CD4-positive, alpha-beta T cell (primary cell): ENCODE measurements around the gene YARS1. TPM values are rescaled to one million over a fixed set of nuclear protein-coding genes. Genes with fewer than 3 reads are reported as not detected.

Experiments used
- ATAC-seq: fragments of 200-7000 bp; cut with Tn5 transposase; one replicate; pipeline ENCODE4 v1.10.0; 2022; ENCODE audit warnings: mild to moderate bottlenecking; ENCODE audit not compliant: poor library complexity
- CTCF ChIA-PET: fragments of 350-600 bp; sonication (Branson Sonifier 250); formaldehyde crosslinking; loops from one replicate; lab custom pipeline; 2021; ENCODE audit warnings: antibody characterized with exemption, inconsistent platforms; lab: Charles Lee
- POLR2A ChIA-PET: fragments of 350-600 bp; sonication (Branson Sonifier 250); formaldehyde crosslinking; loops from one replicate; lab custom pipeline; 2021; ENCODE audit warnings: antibody characterized with exemption, inconsistent platforms; lab: Charles Lee
- DNase-seq, 14 experiments: peaks; one replicate each; pipeline ENCODE4 v3.0.0-alpha.2; 2013 to 2020; ENCODE audit warnings: mixed read lengths in 2 of 14
- H3K27ac ChIP-seq, 2 donors: one replicate each; pipeline versions ENCODE4 v1.5.1 to v1.7.0; 2013; ENCODE audit warnings: low read length in 2 of 2, low read depth in 1 of 2, mild to moderate bottlenecking in 1 of 2
- H3K27me3 ChIP-seq, 2 experiments: 1 replicate in 1 of 2; 2 replicates in 1 of 2; pipeline versions ENCODE4 v1.6.1 to v1.7.0; 2013; ENCODE audit warnings: low read length in 2 of 2, control low read depth in 1 of 2, mild to moderate bottlenecking in 1 of 2, moderate library complexity in 1 of 2; ENCODE audit not compliant: insufficient read depth in 2 of 2, control insufficient read depth in 1 of 2
- H3K36me3 ChIP-seq: one replicate; pipeline ENCODE4 v1.6.1; 2013; ENCODE audit warnings: low read length, control low read depth; ENCODE audit not compliant: insufficient read depth
- H3K4me1 ChIP-seq: one replicate; pipeline ENCODE4 v1.6.1; 2013; ENCODE audit warnings: low read length, control low read depth; ENCODE audit not compliant: insufficient read depth
- H3K4me3 ChIP-seq: one replicate; pipeline ENCODE4 v1.5.1; 2013; ENCODE audit warnings: mild to moderate bottlenecking, low read length, moderate library complexity
- H3K9me3 ChIP-seq, 2 experiments: 1 replicate in 1 of 2; 2 replicates in 1 of 2; pipeline versions ENCODE4 v1.6.1 to v1.7.0; 2013; ENCODE audit warnings: low read length in 2 of 2, mild to moderate bottlenecking in 2 of 2, control low read depth in 1 of 2, moderate library complexity in 1 of 2; ENCODE audit not compliant: control insufficient read depth in 1 of 2, insufficient read depth in 1 of 2
- H3K27ac Mint-ChIP-seq: one replicate; pipeline ENCODE4 v1.8.0; 2020; ENCODE audit warnings: mixed read lengths
- H3K27me3 Mint-ChIP-seq: one replicate; pipeline ENCODE4 v1.8.0; 2021; ENCODE audit warnings: mixed read lengths
- H3K36me3 Mint-ChIP-seq: one replicate; pipeline ENCODE4 v1.8.0; 2021; ENCODE audit warnings: low read depth, mixed read lengths
- H3K4me1 Mint-ChIP-seq: one replicate; pipeline ENCODE4 v1.8.0; 2021; ENCODE audit warnings: low read depth, mixed read lengths
- H3K4me3 Mint-ChIP-seq: one replicate; pipeline ENCODE4 v1.8.0; 2020; ENCODE audit warnings: mild to moderate bottlenecking, mixed read lengths
- H3K9me3 Mint-ChIP-seq: one replicate; pipeline ENCODE4 v1.8.0; 2020; ENCODE audit warnings: mixed read lengths
- intact Hi-C, 2 experiments: fragments of 100-400 bp; cut with DNase I in 1 of 2; cut with micrococcal nuclease in 1 of 2; formaldehyde crosslinking; loops; one replicate each; pipeline versions ENCODE4 v1.15.1 to v1.9.0; 2023 to 2025; cut with DNase I, micrococcal nuclease
- total RNA-seq, 174 experiments: library from RNA in 2 of 174; stranded (reverse) in 2 of 174; gene quantifications; one replicate each; pipeline ENCODE4 v1.2.3 and lab custom pipeline; 2021 to 2026
- TF ChIP-seq, protein P1 (sequence below): fragments of 200-600 bp; IDR thresholded peaks from one replicate; pipeline ENCODE4 v1.8.0; 2022; ENCODE audit warnings: antibody characterized with exemption, mild to moderate bottlenecking

YARS1 gene
- total RNA-seq, 2 experiments from 2014 or later, result 67.6 to 73.2 TPM

DNA sequence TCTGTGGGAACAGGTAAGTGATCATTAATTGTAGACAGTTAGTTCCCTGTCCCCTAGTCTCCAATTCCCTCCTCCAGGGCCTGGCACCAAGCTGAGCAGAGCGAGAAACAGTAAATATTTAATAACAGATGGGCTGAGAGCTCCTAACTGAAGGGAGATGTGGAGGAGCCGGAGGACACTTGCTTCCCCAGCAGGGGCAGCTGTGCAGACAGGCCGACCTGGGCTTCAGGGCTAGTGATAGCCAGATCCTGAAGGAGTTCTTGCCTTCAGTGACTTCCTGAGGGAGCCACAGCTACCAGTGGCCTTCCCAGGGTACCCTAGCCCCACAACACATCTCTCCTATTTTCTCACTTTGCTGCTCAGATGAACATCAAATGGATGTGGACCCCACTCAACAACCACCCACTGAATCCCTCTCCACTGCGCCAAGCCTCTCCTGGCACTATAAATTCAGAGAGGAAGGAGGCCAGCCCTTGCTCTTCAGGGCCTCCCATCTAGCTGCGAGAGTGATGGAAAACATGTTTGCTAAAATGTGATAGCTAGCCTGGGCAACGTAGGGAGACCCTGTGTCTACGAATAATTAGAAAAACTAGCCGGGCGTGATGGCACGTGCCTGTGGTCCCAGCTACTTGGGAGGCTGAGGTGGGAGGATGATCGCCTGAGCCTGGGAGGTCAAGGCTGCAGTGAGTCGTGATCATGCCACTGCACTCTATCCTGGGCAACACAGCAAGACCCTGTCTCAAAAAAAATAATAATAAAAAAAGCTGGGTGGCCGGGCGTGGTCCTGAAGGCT, 87.7 kb downstream of the YARS1 start:
- POLR2A ChIA-PET, result interaction anchor here (0.5 to 0.6 kb wide), 2 partner anchors 11 to 335 kb away, joined by 3 read pairs; partner anchors contain the start of gene BSDC1
- intact Hi-C loops, result no loop called here

DNA sequence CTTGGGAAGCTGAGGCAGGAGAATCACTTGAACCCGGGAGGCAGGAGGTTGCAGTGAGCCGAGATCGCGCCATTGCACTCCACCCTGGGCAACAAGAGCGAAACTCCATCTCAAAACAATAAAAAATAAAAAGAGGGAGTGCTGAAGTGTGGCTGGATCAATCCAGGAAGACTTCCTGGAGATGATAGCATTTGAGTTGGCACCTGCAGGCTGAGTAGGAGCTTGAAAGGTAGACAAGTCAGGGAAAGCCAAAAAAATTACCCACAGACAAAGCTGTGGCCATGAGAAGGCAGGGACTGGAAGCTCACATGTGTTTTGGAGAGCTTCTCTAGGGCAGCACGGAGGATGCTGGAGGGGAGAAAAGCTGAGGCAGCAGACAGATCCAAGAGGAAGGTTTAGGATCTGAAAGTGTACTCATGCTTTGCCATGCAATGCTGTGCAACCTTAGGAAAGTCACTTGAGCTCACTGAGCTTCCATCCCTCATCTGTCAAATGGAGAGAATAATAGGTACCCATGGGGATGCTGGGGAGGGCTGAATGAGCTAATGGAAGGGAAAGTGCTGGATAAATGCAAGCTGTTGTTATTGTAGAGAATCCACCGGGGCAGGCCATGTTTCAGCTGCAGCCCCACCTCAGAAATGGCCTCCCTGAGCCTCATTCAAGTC, 88.6 kb downstream of the YARS1 start:
- Histone ChIP-seq H3K4me1 (peaks cover 7% of the 10 kb centered on the region), H3K4me3 (no peak overlapping the region), H3K9me3 (no peaks in the 10 kb centered on the region), H3K27me3 (no peaks in the 10 kb centered on the region), H3K27ac (no peak overlapping the region), H3K36me3 (no peaks in the 10 kb centered on the region)
- no peak overlapping the region for H3K27ac Mint-ChIP-seq
- TF ChIP-seq, protein P1, sequence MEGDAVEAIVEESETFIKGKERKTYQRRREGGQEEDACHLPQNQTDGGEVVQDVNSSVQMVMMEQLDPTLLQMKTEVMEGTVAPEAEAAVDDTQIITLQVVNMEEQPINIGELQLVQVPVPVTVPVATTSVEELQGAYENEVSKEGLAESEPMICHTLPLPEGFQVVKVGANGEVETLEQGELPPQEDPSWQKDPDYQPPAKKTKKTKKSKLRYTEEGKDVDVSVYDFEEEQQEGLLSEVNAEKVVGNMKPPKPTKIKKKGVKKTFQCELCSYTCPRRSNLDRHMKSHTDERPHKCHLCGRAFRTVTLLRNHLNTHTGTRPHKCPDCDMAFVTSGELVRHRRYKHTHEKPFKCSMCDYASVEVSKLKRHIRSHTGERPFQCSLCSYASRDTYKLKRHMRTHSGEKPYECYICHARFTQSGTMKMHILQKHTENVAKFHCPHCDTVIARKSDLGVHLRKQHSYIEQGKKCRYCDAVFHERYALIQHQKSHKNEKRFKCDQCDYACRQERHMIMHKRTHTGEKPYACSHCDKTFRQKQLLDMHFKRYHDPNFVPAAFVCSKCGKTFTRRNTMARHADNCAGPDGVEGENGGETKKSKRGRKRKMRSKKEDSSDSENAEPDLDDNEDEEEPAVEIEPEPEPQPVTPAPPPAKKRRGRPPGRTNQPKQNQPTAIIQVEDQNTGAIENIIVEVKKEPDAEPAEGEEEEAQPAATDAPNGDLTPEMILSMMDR, result no peak
- DNase-seq (no peak), ATAC-seq (no peak)
- H3K27me3 Mint-ChIP-seq, result peaks cover 9% of the 10 kb centered on the region
- no peaks in the 10 kb centered on the region for H3K36me3 Mint-ChIP-seq
- no peaks in the 10 kb centered on the region for H3K9me3 Mint-ChIP-seq
- ChIA-PET CTCF (interaction anchor here (2.4 kb wide), 1 partner anchor 16 kb away, joined by 10 read pairs; no protein-coding TSS in a partner anchor), POLR2A (interaction anchor here (0.5 to 0.6 kb wide), 2 partner anchors 12 to 335 kb away, joined by 3 read pairs; partner anchors contain the start of gene BSDC1)
- H3K4me3 Mint-ChIP-seq, result no peak overlapping the region
- intact Hi-C loops, result no loop called here
- peaks cover 9% of the 10 kb centered on the region for H3K4me1 Mint-ChIP-seq

More for the DNA sequence above, 87.7 kb downstream of the YARS1 start:
- no peaks in the 10 kb centered on the region for H3K36me3 ChIP-seq
- Mint-ChIP-seq H3K9me3 (no peaks in the 10 kb centered on the region), H3K27ac (no peak overlapping the region), H3K27me3 (peaks cover 9% of the 10 kb centered on the region), H3K36me3 (no peaks in the 10 kb centered on the region), H3K4me3 (no peak overlapping the region), H3K4me1 (peaks cover 9% of the 10 kb centered on the region)
- peaks cover 7% of the 10 kb centered on the region for H3K4me1 ChIP-seq
- no peak for DNase-seq
- no peaks in the 10 kb centered on the region for H3K9me3 ChIP-seq
- ATAC-seq, result no peak
- no peaks in the 10 kb centered on the region for H3K27me3 ChIP-seq
- CTCF ChIA-PET, result interaction anchor here (2.4 kb wide), 1 partner anchor 17 kb away, joined by 10 read pairs; no protein-coding TSS in a partner anchor
- H3K27ac ChIP-seq, result no peak overlapping the region
- no peak overlapping the region for H3K4me3 ChIP-seq
- TF ChIP-seq, protein P1, result no peak

DNA sequence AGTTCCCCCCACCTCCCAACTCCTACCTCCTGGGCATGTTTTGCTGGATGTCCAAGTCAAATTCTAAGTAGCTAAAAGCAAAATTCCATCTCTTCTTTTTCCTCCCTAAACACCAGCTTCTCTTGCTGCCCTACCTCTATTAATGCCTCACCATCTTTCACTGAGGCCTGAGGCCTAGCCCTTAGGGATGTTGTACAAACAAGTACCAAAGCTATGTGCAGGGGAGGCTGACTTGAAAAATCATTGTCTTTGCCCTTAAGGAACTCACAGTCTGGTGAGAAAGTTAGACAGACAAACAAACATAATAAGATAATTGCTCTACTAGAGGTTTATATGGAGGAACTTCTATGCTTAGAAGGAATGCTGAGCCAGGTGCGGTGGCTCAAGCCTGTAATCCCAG, 89.3 kb downstream of the YARS1 start:
- CTCF ChIA-PET, result interaction anchor here (2.4 kb wide), 1 partner anchor 16 kb away, joined by 10 read pairs; no protein-coding TSS in a partner anchor
- intact Hi-C loops, result no loop called here
- Mint-ChIP-seq H3K27me3 (peaks cover 9% of the 10 kb centered on the region), H3K36me3 (no peaks in the 10 kb centered on the region), H3K4me3 (no peak overlapping the region), H3K9me3 (no peaks in the 10 kb centered on the region), H3K4me1 (peaks cover 9% of the 10 kb centered on the region), H3K27ac (no peak overlapping the region)
- H3K36me3 ChIP-seq, result no peaks in the 10 kb centered on the region
- ATAC-seq (no peak), DNase-seq (no peak)
- H3K27ac ChIP-seq, result no peak overlapping the region
- H3K9me3 ChIP-seq, result no peaks in the 10 kb centered on the region
- no peaks in the 10 kb centered on the region for H3K27me3 ChIP-seq
- H3K4me1 ChIP-seq, result peaks cover 7% of the 10 kb centered on the region
- POLR2A ChIA-PET, result no interaction called here
- TF ChIP-seq, protein P1, result no peak
- H3K4me3 ChIP-seq, result no peak overlapping the region
